ENCODE data around the gene ATP6V0C.

Gene ATP6V0C

GRCh38 chr16:2497116-2497630, 16.6 kb upstream of the ATP6V0C start:
- Histone ChIP-seq H3K27ac (ENCODE audit: low read depth, low read length) (no peak overlapping the region), H3K27me3 (ENCODE audit: control insufficient read depth, low read length) (no peaks in the 10 kb centered on the region), H3K79me2 (ENCODE audit: control insufficient read depth, low read length) (peaks cover 14% of the 10 kb centered on the region), H3K4me3 (ENCODE audit: low read length) (no peak overlapping the region), H4K20me1 (ENCODE audit: control insufficient read depth, insufficient read depth, low read depth, low read length) (0 out of 2 replicates have a peak, but pooled peaks cover 7% of the 10 kb centered on the region), H3F3A (ENCODE audit: control insufficient read depth, insufficient read depth) (no peaks in the 10 kb centered on the region), H3K4me2 (ENCODE audit: low read length) (no peak overlapping the region), H3K9me2 (replicated peaks; ENCODE audit: control insufficient read depth, low read length) (no peaks in the 10 kb centered on the region), H3K4me1 (ENCODE audit: control insufficient read depth, low read length) (peaks cover 15% of the 10 kb centered on the region), H3K9me3 (ENCODE audit: control insufficient read depth, insufficient read depth, low read length) (no peaks in the 10 kb centered on the region), H3K36me3 (ENCODE audit: control insufficient read depth, low read length) (peaks cover 38% of the 10 kb centered on the region)
- no peak for TF ChIP-seq EZH2phosphoT487 (IDR thresholded peaks at IDR 0.05; ENCODE audit: borderline replicate concordance, low read length)
- TF ChIP-seq, protein P1, sequence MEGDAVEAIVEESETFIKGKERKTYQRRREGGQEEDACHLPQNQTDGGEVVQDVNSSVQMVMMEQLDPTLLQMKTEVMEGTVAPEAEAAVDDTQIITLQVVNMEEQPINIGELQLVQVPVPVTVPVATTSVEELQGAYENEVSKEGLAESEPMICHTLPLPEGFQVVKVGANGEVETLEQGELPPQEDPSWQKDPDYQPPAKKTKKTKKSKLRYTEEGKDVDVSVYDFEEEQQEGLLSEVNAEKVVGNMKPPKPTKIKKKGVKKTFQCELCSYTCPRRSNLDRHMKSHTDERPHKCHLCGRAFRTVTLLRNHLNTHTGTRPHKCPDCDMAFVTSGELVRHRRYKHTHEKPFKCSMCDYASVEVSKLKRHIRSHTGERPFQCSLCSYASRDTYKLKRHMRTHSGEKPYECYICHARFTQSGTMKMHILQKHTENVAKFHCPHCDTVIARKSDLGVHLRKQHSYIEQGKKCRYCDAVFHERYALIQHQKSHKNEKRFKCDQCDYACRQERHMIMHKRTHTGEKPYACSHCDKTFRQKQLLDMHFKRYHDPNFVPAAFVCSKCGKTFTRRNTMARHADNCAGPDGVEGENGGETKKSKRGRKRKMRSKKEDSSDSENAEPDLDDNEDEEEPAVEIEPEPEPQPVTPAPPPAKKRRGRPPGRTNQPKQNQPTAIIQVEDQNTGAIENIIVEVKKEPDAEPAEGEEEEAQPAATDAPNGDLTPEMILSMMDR (IDR thresholded peaks at IDR 0.05; ENCODE audit: low read depth, low read length, poor library complexity, severe bottlenecking): no peak

DNA sequence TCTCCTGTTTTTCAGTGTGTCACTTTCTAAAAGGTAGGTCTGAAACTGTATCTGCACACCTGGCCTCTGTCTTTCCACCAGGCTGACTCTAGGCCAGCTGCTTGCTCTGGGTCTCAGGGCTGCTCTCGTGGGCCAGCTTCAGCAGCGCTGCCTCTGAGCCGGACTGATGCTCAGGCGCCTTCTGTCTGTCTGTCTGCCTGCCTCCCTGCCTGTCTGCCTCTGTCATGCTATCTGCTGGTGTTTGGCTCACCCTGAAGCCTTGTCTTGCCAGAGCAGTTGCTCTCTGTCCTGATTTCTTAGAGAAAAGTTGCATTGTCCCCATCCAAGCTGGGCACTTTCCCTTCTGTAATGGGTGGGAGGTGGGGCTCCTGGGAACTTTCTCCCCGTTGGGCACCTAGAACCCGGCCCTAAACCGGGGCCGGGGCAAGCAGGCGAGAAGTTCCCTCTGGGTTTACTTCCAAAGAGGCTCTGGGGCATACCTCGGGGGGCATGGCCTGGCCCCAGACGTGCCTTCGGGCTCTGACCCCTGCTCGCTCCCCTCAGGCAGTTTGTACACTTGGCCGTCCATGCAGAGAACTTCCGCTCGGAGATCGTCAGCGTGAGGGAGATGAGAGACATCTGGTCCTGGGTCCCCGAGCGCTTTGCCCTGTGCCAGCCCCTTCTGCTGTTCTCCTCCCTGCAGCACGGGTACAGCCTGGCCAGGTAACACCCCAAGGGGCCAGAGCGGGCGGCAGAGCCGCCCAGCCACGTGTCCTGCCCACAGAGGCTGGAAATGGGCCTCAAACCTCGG, 15.9 kb upstream of the ATP6V0C start:
- H4K20me1 ChIP-seq (ENCODE audit: control insufficient read depth, insufficient read depth, low read depth, low read length): 0 out of 2 replicates have a peak, but pooled peaks cover 7% of the 10 kb centered on the region
- no peaks in the 10 kb centered on the region for H3F3A ChIP-seq (ENCODE audit: control insufficient read depth, insufficient read depth)
- TF ChIP-seq, protein P1 (IDR thresholded peaks at IDR 0.05; ENCODE audit: low read depth, low read length, poor library complexity, severe bottlenecking): no peak
- TF ChIP-seq EZH2phosphoT487 (IDR thresholded peaks at IDR 0.05; ENCODE audit: borderline replicate concordance, low read length): no peak
- peaks cover 22% of the 10 kb centered on the region for H3K4me1 ChIP-seq (ENCODE audit: control insufficient read depth, low read length)
- H3K4me3 ChIP-seq (ENCODE audit: low read length): no peak overlapping the region
- no peak overlapping the region for H3K4me2 ChIP-seq (ENCODE audit: low read length)
- peaks cover 17% of the 10 kb centered on the region for H3K79me2 ChIP-seq (ENCODE audit: control insufficient read depth, low read length)
- H3K27ac ChIP-seq (ENCODE audit: low read depth, low read length): no peak overlapping the region
- no peaks in the 10 kb centered on the region for H3K27me3 ChIP-seq (ENCODE audit: control insufficient read depth, low read length)
- H3K9me3 ChIP-seq (ENCODE audit: control insufficient read depth, insufficient read depth, low read length): no peaks in the 10 kb centered on the region
- no peaks in the 10 kb centered on the region for H3K9me2 ChIP-seq (replicated peaks; ENCODE audit: control insufficient read depth, low read length)
- H3K36me3 ChIP-seq (ENCODE audit: control insufficient read depth, low read length): peaks cover 43% of the 10 kb centered on the region

GRCh38 chr16:2498531-2499253, 15.1 kb upstream of the ATP6V0C start:
- Histone ChIP-seq H3K4me2 (ENCODE audit: low read length) (no peak overlapping the region), H3K36me3 (ENCODE audit: control insufficient read depth, low read length) (peaks cover 43% of the 10 kb centered on the region), H3K9me2 (replicated peaks; ENCODE audit: control insufficient read depth, low read length) (no peaks in the 10 kb centered on the region), H3K9me3 (ENCODE audit: control insufficient read depth, insufficient read depth, low read length) (no peaks in the 10 kb centered on the region), H3K4me1 (ENCODE audit: control insufficient read depth, low read length) (peaks cover 30% of the 10 kb centered on the region), H3K4me3 (ENCODE audit: low read length) (no peak overlapping the region), H3F3A (ENCODE audit: control insufficient read depth, insufficient read depth) (peaks cover 5% of the 10 kb centered on the region), H3K27me3 (ENCODE audit: control insufficient read depth, low read length) (no peaks in the 10 kb centered on the region), H4K20me1 (ENCODE audit: control insufficient read depth, insufficient read depth, low read depth, low read length) (0 out of 2 replicates have a peak, but pooled peaks cover 7% of the 10 kb centered on the region), H3K79me2 (ENCODE audit: control insufficient read depth, low read length) (peaks cover 17% of the 10 kb centered on the region), H3K27ac (ENCODE audit: low read depth, low read length) (no peak overlapping the region)
- TF ChIP-seq, protein P1 (IDR thresholded peaks at IDR 0.05; ENCODE audit: low read depth, low read length, poor library complexity, severe bottlenecking): no peak
- TF ChIP-seq EZH2phosphoT487 (IDR thresholded peaks at IDR 0.05; ENCODE audit: borderline replicate concordance, low read length): no peak

Measured in DOHH2 (cell line).